ENCODE measurements around the gene LDB3.

Gene LDB3

DNA sequence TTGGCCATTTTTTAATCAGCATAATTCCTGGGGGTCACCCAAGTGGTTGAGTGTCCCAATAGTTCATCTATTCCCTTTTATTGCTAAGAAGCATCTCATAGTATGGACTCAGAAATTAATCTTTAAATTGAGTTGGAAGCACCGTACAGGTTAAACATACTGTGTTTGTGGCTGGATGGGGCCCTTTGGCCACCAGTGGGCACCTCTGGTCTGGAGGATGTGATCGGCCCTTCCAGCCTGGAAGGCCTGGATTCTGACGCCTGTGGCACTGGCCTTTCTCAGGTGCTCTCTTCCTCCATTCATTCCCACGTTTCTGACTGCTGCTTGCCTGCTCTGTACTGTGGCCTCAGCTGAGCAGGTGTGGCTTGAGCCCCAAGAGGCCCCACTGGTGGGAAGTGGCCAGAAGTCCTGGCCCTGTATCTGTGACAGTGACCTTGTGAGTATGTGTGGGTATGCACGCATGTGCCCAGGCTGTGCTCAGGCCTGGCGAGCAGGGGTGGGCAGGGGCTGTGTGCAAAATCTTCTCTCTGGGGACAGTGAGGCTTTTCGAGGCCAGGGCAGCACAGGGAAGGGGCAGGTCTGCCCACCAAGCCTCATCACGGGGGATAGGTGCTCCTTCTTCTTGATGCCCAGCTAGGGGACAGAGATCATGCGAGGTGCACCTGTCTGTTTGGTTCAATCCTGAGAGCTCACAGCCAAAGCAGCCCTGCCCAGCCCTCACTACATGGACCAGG lies 30.1 kb downstream of the LDB3 start:
- in situ Hi-C loops (cut with MboI; ENCODE audit: low pct_unique_long_range_greater_than_20kb, low sequenced_read_pairs): no loop called here

DNA sequence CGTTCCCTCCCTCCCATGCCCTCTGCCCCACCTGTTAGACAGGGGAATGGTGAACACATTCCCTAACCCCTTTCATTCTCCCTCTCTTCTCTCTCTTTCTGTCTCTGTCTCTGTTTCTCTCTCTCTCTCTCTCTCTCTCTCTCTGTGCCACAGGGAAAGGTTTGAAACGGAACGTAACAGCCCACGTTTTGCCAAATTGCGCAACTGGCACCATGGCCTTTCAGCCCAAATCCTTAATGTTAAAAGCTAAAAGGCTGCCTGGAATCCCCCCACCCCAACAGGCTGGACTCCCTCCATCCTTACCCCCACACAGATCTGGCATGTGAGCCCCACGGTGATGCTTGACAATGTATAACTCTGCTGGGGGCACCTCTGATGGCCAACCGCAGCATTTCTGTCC lies 30.8 kb downstream of the LDB3 start:
- in situ Hi-C loops (cut with MboI; ENCODE audit: low pct_unique_long_range_greater_than_20kb, low sequenced_read_pairs): no loop called here

More for the DNA sequence above, 30.1 kb downstream of the LDB3 start:
- DNase-seq: no peak

DNA sequence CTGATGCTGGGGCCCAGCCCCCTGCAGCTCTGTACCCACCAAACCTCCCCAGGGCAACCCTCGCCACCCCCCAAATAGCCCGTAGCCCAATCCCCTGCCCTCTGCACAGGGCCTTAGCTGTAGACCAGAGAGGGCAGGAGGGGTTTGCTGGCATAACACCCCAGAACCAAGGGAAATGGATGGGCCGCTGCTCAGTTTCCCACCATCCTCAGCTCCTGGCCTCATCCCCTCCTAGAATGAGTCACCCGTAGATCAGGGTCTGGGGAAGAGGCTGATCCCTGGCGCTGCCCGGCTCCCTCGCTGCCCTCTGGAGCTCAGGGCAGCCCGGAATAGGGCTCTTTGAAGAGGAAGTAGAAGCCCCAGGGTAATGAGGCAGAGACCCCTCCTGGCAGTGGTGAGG lies 31.2 kb downstream of the LDB3 start:
- DNase-seq: no peak
- in situ Hi-C loops (cut with MboI; ENCODE audit: low pct_unique_long_range_greater_than_20kb, low sequenced_read_pairs): no loop called here

More for the DNA sequence above, 30.8 kb downstream of the LDB3 start:
- no peak for DNase-seq

DNA sequence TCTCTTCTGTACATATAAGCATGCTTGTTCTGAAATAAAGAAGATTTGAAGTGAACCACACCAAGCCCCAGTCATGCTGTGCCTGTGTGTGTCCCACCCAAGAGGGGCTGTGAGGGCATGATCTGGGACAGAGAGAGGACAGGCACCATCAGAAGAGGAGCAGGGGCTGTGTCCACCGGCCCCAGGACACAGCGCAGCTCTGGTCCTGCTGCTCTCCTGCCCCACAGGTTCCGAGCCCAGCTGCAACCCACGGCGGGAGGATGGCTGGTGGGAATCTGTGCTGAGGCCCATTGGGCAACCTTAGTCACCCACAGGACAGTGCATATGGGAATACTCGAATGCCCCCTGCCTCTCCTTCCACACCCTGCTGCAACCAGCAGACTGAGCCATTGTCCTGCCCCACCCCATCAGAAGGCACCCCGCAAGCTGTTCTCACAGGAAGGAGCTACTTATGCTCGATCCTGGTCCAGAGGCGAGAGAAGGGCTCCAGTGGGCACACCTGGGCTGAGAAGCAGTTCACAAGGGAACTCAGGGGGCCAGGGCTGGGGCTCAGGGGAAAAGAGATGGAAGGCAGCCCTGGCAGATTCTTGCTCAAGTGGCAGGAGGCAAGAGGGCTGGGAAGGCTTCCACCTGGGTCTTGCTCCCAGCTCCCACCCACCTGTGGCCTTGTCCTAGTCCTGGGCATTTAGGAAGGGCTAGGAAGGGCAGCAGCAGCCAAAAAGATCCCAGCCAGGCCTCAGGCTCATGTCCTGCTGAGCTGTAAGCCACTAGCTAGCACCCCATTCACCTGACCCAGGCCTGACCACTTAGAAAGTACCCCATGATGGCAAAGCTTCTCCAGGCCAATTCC lies 31.9 kb downstream of the LDB3 start:
- in situ Hi-C loops (cut with MboI; ENCODE audit: low pct_unique_long_range_greater_than_20kb, low sequenced_read_pairs): loop anchor here (25.0 kb wide), 1 partner anchor 187 kb away; no protein-coding TSS in a partner anchor
- DNase-seq: no peak

DNA sequence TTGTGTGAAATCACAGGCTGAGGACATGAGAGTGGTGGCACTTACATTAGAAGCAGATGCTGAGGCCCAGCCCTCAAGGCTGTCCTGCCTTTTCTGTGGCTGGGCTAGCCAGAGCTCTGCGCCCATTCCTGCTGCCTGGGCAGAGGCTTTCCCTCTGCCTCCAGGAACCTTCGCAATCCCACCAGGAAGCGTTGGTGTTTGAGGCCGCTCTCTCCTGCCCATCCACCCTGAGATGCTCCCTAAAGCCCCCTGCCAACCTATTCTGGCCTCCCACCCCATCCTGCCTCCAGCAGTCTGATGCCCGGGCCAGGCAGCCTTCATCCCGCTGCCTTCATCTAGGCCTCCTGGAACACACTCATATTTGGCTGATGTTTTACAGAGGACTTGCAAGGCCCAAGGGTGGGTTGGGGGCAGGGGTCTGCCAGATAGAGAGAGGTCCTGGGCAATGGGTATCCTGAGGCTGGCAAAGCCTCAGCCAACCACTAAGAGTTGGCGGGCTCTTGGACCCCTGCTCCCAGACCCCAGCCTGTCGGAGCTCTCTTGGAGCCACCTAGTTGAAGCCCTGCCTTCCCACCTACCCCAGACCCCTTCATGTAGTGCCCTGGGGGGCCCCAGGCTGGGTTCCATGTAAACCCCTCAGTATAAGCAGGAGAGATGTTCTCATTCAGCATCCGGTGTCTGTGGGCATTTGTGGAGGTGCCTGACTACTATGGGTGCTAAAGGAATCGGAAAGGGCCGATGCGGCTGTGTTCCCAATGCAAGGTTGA lies 32.7 kb downstream of the LDB3 start:
- DNase-seq: no peak
- in situ Hi-C loops (cut with MboI; ENCODE audit: low pct_unique_long_range_greater_than_20kb, low sequenced_read_pairs): loop anchor here (25.0 kb wide), 1 partner anchor 186 kb away; no protein-coding TSS in a partner anchor

DNA sequence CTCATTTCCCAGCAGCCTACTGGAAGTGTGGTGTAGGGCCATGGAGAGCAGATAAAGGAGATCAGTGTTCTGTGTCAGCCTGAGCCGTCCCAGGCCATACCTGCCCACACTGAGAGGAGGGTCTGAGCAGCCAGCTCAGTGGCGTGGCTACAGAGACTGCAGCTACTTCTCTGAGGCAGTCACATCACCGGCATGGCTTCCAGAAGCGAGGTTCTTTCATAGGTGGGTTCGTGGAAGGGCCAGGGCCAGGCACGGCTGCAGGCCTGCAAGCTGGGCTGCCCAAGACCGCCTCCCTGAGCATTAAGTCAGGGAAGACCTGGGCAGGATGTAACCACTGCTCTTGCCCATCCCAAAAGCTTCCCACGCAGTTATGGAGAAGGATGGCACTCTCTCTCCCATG lies 34.9 kb downstream of the LDB3 start:
- in situ Hi-C loops (cut with MboI; ENCODE audit: low pct_unique_long_range_greater_than_20kb, low sequenced_read_pairs): loop anchor here (25.0 kb wide), 1 partner anchor 184 kb away; no protein-coding TSS in a partner anchor
- no peak for DNase-seq

DNA sequence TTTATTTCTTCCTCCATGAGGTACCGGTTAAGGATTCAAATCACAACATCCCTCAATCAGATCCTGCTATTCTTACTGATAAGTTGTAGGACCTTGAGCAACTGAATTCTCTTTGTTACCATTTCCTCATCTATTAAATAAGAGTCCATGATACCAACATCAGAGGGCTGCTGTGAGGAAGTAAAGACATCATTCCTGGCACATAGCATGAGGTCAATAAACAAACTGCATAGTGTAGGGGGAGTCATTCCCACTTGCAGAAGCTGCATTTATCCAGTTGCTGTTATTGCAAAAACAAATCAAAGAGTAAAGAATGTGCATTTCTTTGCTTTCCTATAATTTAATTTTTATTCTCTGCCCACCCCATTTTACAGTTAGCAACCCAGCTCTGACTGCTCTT lies 36.8 kb downstream of the LDB3 start:
- in situ Hi-C loops (cut with MboI; ENCODE audit: low pct_unique_long_range_greater_than_20kb, low sequenced_read_pairs): loop anchor here (25.0 kb wide), 1 partner anchor 182 kb away; no protein-coding TSS in a partner anchor
- no peak for DNase-seq

DNA sequence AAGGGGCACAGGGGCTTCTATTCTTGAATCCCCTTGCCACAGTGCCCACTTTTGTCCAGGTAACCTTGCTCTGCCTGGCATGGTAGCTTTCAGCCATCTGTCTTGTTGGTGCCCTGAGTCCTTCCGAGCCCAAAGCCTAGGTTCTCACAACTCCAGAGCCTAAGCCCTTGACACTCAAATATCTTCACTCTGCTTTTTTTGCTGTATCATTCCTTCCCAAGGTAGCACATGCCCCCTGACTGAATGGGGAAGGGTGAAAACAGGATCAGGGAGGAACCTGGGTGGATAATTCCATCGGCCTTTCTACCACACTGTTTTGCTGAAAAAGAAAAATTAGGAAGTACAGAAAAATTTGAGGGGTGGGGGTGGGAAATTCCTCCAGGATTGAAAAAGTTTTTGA lies 37.6 kb downstream of the LDB3 start:
- DNase-seq: no peak
- in situ Hi-C loops (cut with MboI; ENCODE audit: low pct_unique_long_range_greater_than_20kb, low sequenced_read_pairs): loop anchor here (25.0 kb wide), 1 partner anchor 181 kb away; no protein-coding TSS in a partner anchor

DNA sequence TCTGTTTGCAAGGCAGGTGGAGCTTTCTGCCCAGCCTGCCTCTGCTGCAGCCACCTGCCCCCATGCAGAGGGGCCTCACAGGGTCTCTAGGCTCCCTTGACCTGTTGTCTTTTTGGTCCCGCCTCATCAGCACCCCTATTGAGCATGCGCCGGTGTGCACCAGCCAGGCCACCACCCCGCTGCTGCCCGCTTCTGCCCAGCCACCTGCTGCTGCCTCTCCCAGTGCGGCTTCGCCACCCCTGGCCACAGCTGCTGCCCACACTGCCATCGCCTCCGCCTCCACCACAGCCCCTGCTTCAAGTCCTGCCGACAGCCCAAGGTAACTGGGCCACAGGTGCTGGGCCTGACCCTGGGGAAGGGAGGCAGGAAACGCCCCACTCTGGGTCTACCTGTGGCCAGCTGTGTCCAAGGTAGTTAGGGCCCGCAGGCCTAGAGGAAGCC lies 38.1 kb downstream of the LDB3 start:
- in situ Hi-C loops (cut with MboI; ENCODE audit: low pct_unique_long_range_greater_than_20kb, low sequenced_read_pairs): loop anchor here (25.0 kb wide), 1 partner anchor 181 kb away; no protein-coding TSS in a partner anchor
- no peak for DNase-seq

DNA sequence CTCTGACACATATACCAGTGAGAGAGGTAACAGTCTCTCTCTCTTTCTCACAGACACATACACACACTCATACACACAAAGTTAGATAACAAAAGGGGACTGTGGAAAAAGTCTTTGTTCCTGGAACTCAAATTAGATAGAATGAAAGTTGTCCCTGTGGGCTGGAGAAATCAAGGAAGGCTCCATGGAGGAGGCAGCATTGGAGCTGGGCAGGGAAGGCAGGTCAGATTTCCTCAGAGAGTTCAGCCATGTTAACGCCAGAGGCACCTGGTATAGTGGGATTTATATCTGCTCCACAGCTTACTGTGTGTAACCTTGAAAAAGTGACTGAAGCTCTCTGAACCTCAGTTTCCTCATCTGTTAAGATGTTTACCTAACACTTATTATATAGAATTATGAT lies 38.7 kb downstream of the LDB3 start:
- no peak for DNase-seq
- in situ Hi-C loops (cut with MboI; ENCODE audit: low pct_unique_long_range_greater_than_20kb, low sequenced_read_pairs): loop anchor here (25.0 kb wide), 1 partner anchor 180 kb away; no protein-coding TSS in a partner anchor

DNA sequence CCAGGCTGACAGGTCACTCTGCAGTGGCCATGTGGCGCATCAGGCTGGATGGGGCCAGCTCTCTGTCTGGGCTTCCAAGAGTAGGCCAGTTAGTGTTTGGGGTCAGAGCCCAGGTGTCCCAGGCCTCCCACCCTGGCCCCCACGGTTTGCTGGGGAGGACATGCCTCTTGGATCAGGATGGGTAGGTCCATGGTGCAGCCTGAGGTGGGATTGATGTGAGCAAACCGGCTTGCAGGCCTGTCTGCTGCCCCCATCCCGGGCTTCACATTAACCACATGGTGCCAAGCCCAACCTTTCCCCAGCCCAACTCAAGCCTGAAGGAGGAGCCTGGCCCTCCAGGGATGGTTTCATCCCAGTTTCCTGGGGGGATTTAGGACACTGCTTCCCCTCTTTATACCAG lies 39.2 kb downstream of the LDB3 start:
- in situ Hi-C loops (cut with MboI; ENCODE audit: low pct_unique_long_range_greater_than_20kb, low sequenced_read_pairs): loop anchor here (25.0 kb wide), 1 partner anchor 180 kb away; no protein-coding TSS in a partner anchor
- DNase-seq: no peak

DNA sequence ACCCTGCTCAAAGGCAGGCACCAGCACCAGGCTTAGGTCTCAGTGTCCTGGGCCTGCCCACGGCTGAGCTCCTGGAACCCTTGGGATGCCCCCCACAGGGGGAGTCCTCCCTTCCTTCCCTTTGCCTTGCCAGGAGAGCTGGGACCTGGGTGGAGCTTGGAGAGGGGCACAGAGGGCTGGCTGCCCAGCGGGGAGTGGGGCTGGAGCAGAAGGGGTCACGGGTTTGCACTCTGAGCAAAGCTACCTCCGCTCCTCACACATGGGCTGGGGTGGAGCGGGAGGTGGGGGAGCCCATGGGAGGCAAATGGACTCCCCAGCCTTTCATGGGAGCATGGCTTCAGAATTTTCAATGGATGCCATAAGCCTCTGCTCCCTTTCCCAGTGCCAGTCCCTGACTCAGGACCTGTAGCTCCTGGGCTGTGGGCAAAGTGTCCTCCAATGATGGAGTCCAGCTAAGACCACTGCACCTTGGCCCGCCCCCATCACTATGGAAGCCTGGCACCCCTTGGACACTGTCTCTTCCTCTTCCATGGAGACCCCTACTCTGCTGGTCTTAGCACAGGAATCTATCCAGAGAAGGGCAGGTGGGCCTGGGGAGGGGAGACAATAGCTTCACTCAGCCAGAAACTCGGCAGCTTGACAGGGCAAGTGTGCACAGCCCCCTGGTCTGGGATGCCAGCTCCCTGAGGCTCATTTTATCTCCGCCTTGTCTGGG lies 39.9 kb downstream of the LDB3 start:
- DNase-seq: no peak
- in situ Hi-C loops (cut with MboI; ENCODE audit: low pct_unique_long_range_greater_than_20kb, low sequenced_read_pairs): loop anchor here (25.0 kb wide), 1 partner anchor 179 kb away; no protein-coding TSS in a partner anchor

DNA sequence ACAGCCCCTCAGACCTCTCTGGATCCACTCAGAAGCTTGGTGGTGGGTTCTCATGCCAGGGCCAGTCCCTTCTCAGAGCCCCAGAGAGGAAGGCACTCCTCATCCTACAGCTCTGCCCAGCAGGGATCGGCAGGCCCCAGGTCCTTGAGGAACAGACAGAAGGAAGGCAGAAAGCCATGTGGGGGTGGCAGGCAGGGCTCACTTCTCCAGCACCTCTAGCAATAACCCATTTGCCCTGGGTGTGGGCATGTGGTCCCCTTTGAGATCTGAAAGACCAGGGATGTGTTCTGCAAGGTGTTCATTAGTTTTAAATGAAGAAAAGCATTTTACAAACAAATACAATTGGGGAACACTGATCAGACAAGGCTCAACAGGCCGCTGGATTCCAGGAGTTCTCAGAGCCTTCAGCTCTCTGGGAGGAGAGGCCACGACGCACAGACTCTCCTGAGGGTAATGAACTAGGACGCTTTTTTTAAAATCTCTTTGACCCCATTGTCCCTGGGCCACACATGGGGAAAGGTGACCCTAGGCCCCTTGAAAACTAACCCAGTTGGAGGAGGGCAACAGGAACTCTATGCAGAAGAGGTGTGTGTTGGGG lies 40.6 kb downstream of the LDB3 start:
- no peak for DNase-seq
- in situ Hi-C loops (cut with MboI; ENCODE audit: low pct_unique_long_range_greater_than_20kb, low sequenced_read_pairs): loop anchor here (25.0 kb wide), 1 partner anchor 178 kb away; no protein-coding TSS in a partner anchor

DNA sequence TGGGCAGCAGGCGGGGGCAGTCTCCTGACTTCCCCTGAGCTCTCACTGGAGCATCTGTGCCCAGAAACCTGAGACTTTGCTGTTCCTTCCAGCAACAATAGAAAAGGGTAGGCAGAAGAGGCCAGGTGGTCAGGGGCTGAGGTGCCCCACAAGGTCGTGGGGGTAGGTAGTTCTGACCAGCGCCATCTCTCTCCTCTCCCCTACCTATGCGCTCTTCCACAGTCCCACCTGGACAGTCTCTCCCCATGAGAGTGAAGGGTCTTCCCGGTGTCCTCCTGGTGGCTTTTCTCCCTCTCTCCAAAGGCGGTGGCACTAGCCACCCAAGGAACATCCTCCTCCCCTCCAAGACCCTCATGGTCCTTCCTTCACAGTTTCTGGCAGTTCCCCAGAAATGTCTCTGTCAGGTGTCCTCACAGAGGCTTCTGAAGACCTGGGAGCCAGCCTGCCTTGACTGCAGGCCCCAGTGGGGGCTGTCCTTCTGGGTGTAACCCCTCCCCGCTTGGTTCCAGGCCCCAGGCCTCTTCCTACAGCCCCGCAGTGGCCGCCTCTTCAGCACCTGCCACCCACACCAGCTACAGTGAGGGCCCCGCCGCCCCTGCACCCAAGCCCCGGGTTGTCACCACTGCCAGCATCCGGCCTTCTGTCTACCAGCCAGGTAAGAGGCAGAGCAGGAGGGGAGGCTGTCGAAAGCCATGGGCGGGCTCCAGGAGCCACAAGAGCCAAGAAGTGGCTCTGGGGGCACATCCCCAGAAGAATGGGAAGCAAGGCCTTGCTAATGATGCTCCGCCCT lies 41.3 kb downstream of the LDB3 start:
- no peak for DNase-seq
- in situ Hi-C loops (cut with MboI; ENCODE audit: low pct_unique_long_range_greater_than_20kb, low sequenced_read_pairs): loop anchor here (25.0 kb wide), 1 partner anchor 178 kb away; no protein-coding TSS in a partner anchor

DNA sequence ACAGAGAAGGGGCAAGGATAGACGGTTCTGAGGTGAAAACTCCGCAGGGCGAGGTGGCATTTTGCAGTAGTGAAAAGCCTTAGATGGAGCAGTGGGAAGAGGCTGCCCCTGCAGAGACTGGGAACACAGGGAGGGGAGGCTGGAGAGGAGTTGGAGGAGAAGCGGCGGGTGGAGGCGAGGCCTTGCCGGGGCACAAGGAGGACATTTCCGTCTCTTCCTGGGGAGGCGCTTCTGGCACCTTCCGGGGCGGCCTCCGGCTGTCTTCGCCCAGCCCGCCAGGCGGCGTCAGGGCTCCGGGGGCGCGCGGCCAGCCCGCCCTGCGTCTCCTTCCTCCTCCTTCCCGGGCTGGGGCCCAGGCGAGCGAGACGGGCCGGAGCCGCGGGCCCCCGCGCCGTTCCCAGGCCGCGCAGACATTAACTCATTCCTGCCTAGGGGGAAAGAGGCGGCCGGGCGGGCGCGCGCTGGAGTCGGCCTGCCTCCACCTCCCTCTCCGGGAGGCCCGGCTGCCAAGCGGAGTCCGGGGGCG lies 42.7 kb downstream of the LDB3 start:
- peak; percentile 94 for DNase-seq
- in situ Hi-C loops (cut with MboI; ENCODE audit: low pct_unique_long_range_greater_than_20kb, low sequenced_read_pairs): loop anchor here (25.0 kb wide), 1 partner anchor 176 kb away; no protein-coding TSS in a partner anchor

DNA sequence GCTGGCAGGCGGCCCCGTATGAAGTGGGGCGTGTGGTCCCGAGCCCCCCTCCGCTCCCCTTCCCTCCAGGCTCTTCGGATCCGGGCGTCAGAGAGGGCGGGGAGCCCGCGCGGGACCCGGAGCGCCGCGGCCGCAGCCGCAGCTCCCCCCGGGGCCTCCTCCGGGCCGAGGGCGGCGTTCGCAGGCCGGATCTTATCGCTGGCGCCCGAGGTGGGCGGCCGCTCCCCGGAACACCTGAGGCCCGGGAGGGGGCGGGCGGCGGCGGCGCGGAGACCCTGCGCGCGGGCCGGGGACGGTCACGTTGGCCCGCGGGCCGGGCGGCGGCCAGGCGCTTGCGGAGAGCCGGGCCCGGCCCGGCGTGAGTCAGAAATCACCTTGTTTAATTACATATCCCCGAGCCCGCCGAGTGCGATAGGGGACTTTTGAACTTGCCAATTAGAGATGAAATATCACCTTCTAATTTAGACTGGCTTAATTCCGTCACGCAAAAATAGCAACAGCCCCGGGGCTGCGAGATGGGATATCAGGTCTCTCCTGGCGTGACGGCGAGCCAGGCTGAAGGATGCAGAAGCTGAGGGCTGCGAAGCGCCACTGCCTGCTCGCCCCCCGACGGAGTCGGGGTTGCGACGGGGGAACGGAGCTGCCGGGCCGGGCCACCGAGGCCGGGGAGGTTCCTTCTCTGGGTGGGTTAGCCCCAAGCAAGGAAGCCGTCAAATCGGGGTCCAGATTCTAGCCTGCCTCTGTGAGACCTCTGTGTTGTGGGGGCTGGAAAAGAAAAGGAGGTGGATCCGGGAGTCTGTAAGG lies 43.4 kb downstream of the LDB3 start:
- peak; percentile 62 for DNase-seq
- in situ Hi-C loops (cut with MboI; ENCODE audit: low pct_unique_long_range_greater_than_20kb, low sequenced_read_pairs): loop anchor here (25.0 kb wide), 1 partner anchor 176 kb away; no protein-coding TSS in a partner anchor
